GM12878 (cell line): Measurements from ENCODE around the gene NELL1. TPM values are rescaled to one million over a fixed set of nuclear protein-coding genes. Genes with fewer than 3 reads are reported as not detected.

Source experiments
- ATAC-seq: fragments of 200-7000 bp; cut with Tn5 transposase; 3 replicates; pipeline ENCODE4 v1.9.1; 2020; ENCODE audit warnings: mild to moderate bottlenecking, moderate library complexity
- BruUV-seq: library from RNA; stranded (reverse); fragments of 400-500 nt; replicated peaks from 2 replicates; lab custom pipeline; 2021; lab: Mats Ljungman, UMichigan
- CTCF ChIA-PET: fragments of 300-600 bp; sonication (Branson Sonifier 250); formaldehyde crosslinking; extraction: SDS; loops from one replicate; lab custom pipeline; 2021; ENCODE audit warnings: inconsistent platforms; lab: Yijun Ruan, JAX
- POLR2A ChIA-PET: fragments of 350-600 bp; formaldehyde crosslinking; extraction: SDS; loops from one replicate; lab custom pipeline; 2021; ENCODE audit warnings: inconsistent platforms; lab: Charles Lee
- RAD21 ChIA-PET: fragments of 300-600 bp; sonication (Branson Sonifier 250); formaldehyde crosslinking; loops from one replicate; lab custom pipeline; 2023; ENCODE audit warnings: antibody characterized with exemption; ENCODE audit not compliant: unreplicated experiment; lab: Charles Lee
- SMC1A ChIA-PET: fragments of 300-600 bp; sonication (Branson Sonifier 250); formaldehyde crosslinking; loops from one replicate; lab custom pipeline; 2023; ENCODE audit not compliant: unreplicated experiment, uncharacterized antibody; lab: Charles Lee
- DNase-seq: peaks from one replicate; pipeline ENCODE4 v3.0.0-alpha.2; 2011; ENCODE audit warnings: low read depth, low spot score
- FAIRE-seq: peaks from 3 replicates; lab custom pipeline; 2011; peaks lifted over from hg19 to GRCh38; lab: Jason Lieb, UNC
- H2AFZ ChIP-seq: 2 replicates; pipeline ENCODE4 v1.6.0; 2011; ENCODE audit warnings: low read depth, low read length, control low read depth; ENCODE audit not compliant: control insufficient read depth
- H3K27ac ChIP-seq: 2 replicates; pipeline ENCODE4 v1.5.1; 2011; ENCODE audit warnings: control low read depth; ENCODE audit not compliant: control insufficient read depth, insufficient read depth
- H3K27me3 ChIP-seq, 2 experiments: replicated peaks in 1 of 2; 2 replicates each; pipeline versions ENCODE4 v1.6.0 to v1.6.1; 2011; ENCODE audit warnings: low read length in 1 of 2; ENCODE audit not compliant: control insufficient read depth in 2 of 2, insufficient read depth in 2 of 2
- H3K36me3 ChIP-seq, 2 experiments: 2 replicates each; pipeline ENCODE4 v1.5.1; 2011; ENCODE audit warnings: low read length in 1 of 2; ENCODE audit not compliant: control insufficient read depth in 2 of 2, insufficient read depth in 2 of 2
- H3K4me1 ChIP-seq: 2 replicates; pipeline ENCODE4 v1.6.1; 2011; ENCODE audit warnings: mild to moderate bottlenecking, low read length, moderate library complexity, mixed read lengths; ENCODE audit not compliant: control insufficient read depth, insufficient read depth
- H3K4me2 ChIP-seq: 2 replicates; pipeline ENCODE4 v1.6.0; 2011; ENCODE audit warnings: control low read depth; ENCODE audit not compliant: control insufficient read depth, insufficient read depth
- H3K4me3 ChIP-seq: fragments of 200-600 bp; sonication (generic); 2 replicates; pipeline ENCODE4 v1.5.1; 2016
- H3K79me2 ChIP-seq: 2 replicates; pipeline ENCODE4 v1.6.0; 2011; ENCODE audit warnings: low read length; ENCODE audit not compliant: control insufficient read depth, insufficient read depth
- H3K9ac ChIP-seq: 2 replicates; pipeline ENCODE4 v1.8.0; 2011; ENCODE audit warnings: low read length, control low read depth, mixed read lengths; ENCODE audit not compliant: control insufficient read depth, insufficient read depth
- H3K9me3 ChIP-seq: replicated peaks from 3 replicates; pipeline ENCODE4 v1.5.1; 2011; ENCODE audit warnings: mild to moderate bottlenecking, low read length; ENCODE audit not compliant: control insufficient read depth, insufficient read depth
- H4K20me1 ChIP-seq: 2 replicates; pipeline ENCODE4 v1.6.0; 2011; ENCODE audit not compliant: control insufficient read depth, insufficient read depth
- CBFB ChIP-seq: IDR thresholded peaks from 2 replicates; pipeline ENCODE4 v1.6.1; 2016; ENCODE audit warnings: antibody characterized with exemption, low read depth
- EP300 ChIP-seq, 2 experiments: fragments of 150-350 bp in 1 of 2; IDR thresholded peaks; 2 replicates each; pipeline ENCODE4 v1.6.1; 2011 to 2012; ENCODE audit warnings: low read depth in 2 of 2, low read length in 2 of 2, borderline replicate concordance in 1 of 2, improper control_type of control experiment in 1 of 2, inconsistent platforms in 1 of 2; ENCODE audit not compliant: control insufficient read depth in 1 of 2
- PAX8 ChIP-seq: fragments of 450-650 bp; IDR thresholded peaks from 2 replicates; pipeline ENCODE4 v1.6.1; 2017; ENCODE audit warnings: mild to moderate bottlenecking, moderate library complexity
- RB1 ChIP-seq: fragments of 450-650 bp; formaldehyde crosslinking; IDR thresholded peaks from 2 replicates; pipeline ENCODE4 v1.6.1; 2017; ENCODE audit warnings: mild to moderate bottlenecking, borderline replicate concordance
- RELA ChIP-seq: fragments of 450-650 bp; IDR thresholded peaks from 2 replicates; pipeline ENCODE4 v1.8.0; 2014; ENCODE audit warnings: borderline replicate concordance; ENCODE audit not compliant: partially characterized antibody
- RFX5 ChIP-seq: IDR thresholded peaks from 2 replicates; pipeline ENCODE4 v1.6.1; 2011; ENCODE audit warnings: low read depth, low read length, improper control_type of control experiment
- TAF1 ChIP-seq: IDR thresholded peaks from 2 replicates; pipeline ENCODE4 v1.6.1; 2011; ENCODE audit warnings: mild to moderate bottlenecking, low read depth, low read length, borderline replicate concordance
- YBX1 ChIP-seq: fragments of 450-650 bp; IDR thresholded peaks from 2 replicates; pipeline ENCODE4 v1.6.1; 2016; ENCODE audit warnings: antibody characterized with exemption
- YY1 ChIP-seq: IDR thresholded peaks from 2 replicates; pipeline ENCODE4 v1.6.1; 2011; ENCODE audit warnings: low read depth, mild to moderate bottlenecking, low read length
- ZNF207 ChIP-seq: fragments of 450-650 bp; IDR thresholded peaks from 2 replicates; pipeline ENCODE4 v1.6.1; 2014; ENCODE audit warnings: antibody characterized with exemption, mild to moderate bottlenecking, borderline replicate concordance
- WGBS: methylation state at CpG from one replicate; pipeline ENCODE4 v1.1.6; 2016; ENCODE audit warnings: low lambda C conversion rate; ENCODE audit not compliant: insufficient replicate concordance, insufficient coverage; ENCODE audit errors: missing lambda C conversion rate; 5-methylcytosine and 5-hydroxymethylcytosine counted together
- in situ Hi-C: fragments of 300-500 bp; cut with MboI; formaldehyde crosslinking; loops from 9 replicates; pipeline ENCODE4 v1.14.3; 2018; ENCODE audit warnings: mixed read lengths
- intact Hi-C: fragments of 100-400 bp; cut with micrococcal nuclease; formaldehyde crosslinking; loops from one replicate; pipeline ENCODE4 v1.14.2; 2022; ENCODE audit not compliant: unreplicated experiment
- polyA plus RNA-seq, 11 experiments: library from polyadenylated mRNA; depleted of rRNA in 4 of 11; unstranded in 6 of 11; stranded (reverse) in 5 of 11; fragments of >200 nt; fragmentation: Nextera tagmentation in 4 of 11; fragmentation: Illumina TruSeq in 1 of 11; extraction: Ambion mirVana in 4 of 11; extraction: Trizol in 1 of 11; gene quantifications; 1 replicate in 1 of 11; 2 replicates in 10 of 11; pipeline versions ENCODE4 v1.2.1 to v1.2.3, GENCODE V29; 2011 to 2016; ENCODE audit warnings: inconsistent platforms in 2 of 11, missing spikeins in 2 of 11, low read depth in 1 of 11
- total RNA-seq, 4 experiments: library from RNA; depleted of rRNA in 3 of 4; stranded (reverse); fragments of >200 nt in 3 of 4; fragmentation: Illumina TruSeq in 1 of 4; extraction: Trizol in 1 of 4; gene quantifications; 2 replicates each; pipeline versions ENCODE4 v1.2.1 to v1.2.3, GENCODE V29; 2013 to 2021
- TF ChIP-seq, protein P1 (sequence below): IDR thresholded peaks from 2 replicates; pipeline ENCODE4 v1.6.1; 2011; ENCODE audit warnings: low read depth, mild to moderate bottlenecking, low read length, moderate library complexity, borderline replicate concordance; ENCODE audit errors: extremely low read depth
- TF ChIP-seq, protein P2 (sequence below): fragments of 450-650 bp; conservative IDR thresholded peaks from 2 replicates; pipeline ENCODE4 v1.6.1; 2017; ENCODE audit warnings: mild to moderate bottlenecking, moderate library complexity

Gene NELL1
- total and polyA plus RNA-seq, 10 of the 15 experiments (the other 5 are each of a cell fraction or from before 2014, with no cell fraction given), result 0.02 to 0.12 TPM; not detected in 8

DNA sequence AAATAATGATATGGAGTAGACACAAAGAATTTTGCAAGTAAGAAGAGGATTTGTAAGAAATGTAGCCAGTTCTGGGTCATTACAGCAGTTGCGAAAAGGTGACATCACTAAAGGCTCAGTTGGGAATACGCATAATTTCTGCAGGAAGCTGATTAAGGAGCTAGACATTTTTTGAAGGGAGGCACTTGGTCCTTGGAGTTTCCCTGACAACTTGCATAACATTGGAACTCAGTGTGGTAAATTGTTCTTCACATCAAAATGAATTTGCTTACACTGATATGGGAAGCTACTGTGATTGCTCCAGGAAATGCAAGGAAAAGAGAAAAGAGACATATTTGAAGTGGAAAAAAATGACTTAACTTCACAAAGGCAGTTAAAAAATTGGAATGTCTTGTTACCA lies 626.1 kb downstream of the NELL1 start:
- CTCF ChIA-PET, result no interaction called here
- no peak overlapping the region for H3K27ac ChIP-seq
- intact Hi-C loops, result no loop called here
- no peak for TF ChIP-seq YY1
- TF ChIP-seq, protein P1, sequence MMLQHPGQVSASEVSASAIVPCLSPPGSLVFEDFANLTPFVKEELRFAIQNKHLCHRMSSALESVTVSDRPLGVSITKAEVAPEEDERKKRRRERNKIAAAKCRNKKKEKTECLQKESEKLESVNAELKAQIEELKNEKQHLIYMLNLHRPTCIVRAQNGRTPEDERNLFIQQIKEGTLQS, result no peak
- TF ChIP-seq, protein P2, sequence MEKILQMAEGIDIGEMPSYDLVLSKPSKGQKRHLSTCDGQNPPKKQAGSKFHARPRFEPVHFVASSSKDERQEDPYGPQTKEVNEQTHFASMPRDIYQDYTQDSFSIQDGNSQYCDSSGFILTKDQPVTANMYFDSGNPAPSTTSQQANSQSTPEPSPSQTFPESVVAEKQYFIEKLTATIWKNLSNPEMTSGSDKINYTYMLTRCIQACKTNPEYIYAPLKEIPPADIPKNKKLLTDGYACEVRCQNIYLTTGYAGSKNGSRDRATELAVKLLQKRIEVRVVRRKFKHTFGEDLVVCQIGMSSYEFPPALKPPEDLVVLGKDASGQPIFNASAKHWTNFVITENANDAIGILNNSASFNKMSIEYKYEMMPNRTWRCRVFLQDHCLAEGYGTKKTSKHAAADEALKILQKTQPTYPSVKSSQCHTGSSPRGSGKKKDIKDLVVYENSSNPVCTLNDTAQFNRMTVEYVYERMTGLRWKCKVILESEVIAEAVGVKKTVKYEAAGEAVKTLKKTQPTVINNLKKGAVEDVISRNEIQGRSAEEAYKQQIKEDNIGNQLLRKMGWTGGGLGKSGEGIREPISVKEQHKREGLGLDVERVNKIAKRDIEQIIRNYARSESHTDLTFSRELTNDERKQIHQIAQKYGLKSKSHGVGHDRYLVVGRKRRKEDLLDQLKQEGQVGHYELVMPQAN, result no peak
- no peak for TF ChIP-seq CBFB
- TF ChIP-seq TAF1, result no peak
- TF ChIP-seq RB1, result no peak
- no peak for TF ChIP-seq PAX8
- no peak for TF ChIP-seq YBX1
- no peak for TF ChIP-seq RELA
- TF ChIP-seq RFX5, result no peak
- TF ChIP-seq ZNF207, result no peak
- no peak for TF ChIP-seq EP300 (IDR thresholded peaks at IDR 0.05; ENCODE audit: borderline replicate concordance in 1 of 2, control insufficient read depth in 1 of 2, low read depth in 2 of 2, low read length in 2 of 2)
- TF ChIP-seq, all 136 proteins: peak for 0
- DNase-seq (no peak), FAIRE-seq (no peak), ATAC-seq (no peak)
- Histone ChIP-seq H4K20me1 (no peaks in the 10 kb centered on the region), H3K9me3 (no peaks in the 10 kb centered on the region), H3K27me3 (no peaks in the 10 kb centered on the region), H3K9ac (no peak overlapping the region), H2AFZ (no peak overlapping the region), H3K4me2 (no peak overlapping the region), H3K4me3 (no peak overlapping the region), H3K79me2 (no peaks in the 10 kb centered on the region), H3K4me1 (no peaks in the 10 kb centered on the region), H3K36me3 (no peaks in the 10 kb centered on the region)
- ChIA-PET POLR2A (no interaction called here), SMC1A (no interaction called here), RAD21 (no interaction called here)
- BruUV-seq, result no TSS peak
- 70% methylated on average over 2 of the region's 2 CpGs for WGBS
- in situ Hi-C loops, result no loop called here
